WTC11 (cell line): ENCODE results near the gene KRTAP22-2. TPM values are rescaled to one million over a fixed set of nuclear protein-coding genes. Genes with fewer than 3 reads are reported as not detected.

ENCODE experiments used
- ATAC-seq: fragments of 200-7000 bp; cut with Tn5 transposase; 2 replicates; pipeline ENCODE4 v1.10.0; 2021; ENCODE audit warnings: mild to moderate bottlenecking, moderate library complexity
- CTCF ChIA-PET: fragments of 300-600 bp; sonication (Branson Sonifier 250); formaldehyde crosslinking; loops from one replicate; lab custom pipeline; 2021; ENCODE audit warnings: antibody characterized with exemption; lab: Charles Lee
- POLR2A ChIA-PET: fragments of 350-600 bp; sonication (Branson Sonifier 250); formaldehyde crosslinking; loops from one replicate; lab custom pipeline; 2021; ENCODE audit warnings: antibody characterized with exemption; lab: Charles Lee
- DNase-seq: peaks from one replicate; pipeline ENCODE4 v3.0.0; 2021; ENCODE audit warnings: low spot score
- H3K27ac Mint-ChIP-seq: 2 replicates; pipeline ENCODE4 v1.8.0; 2021; ENCODE audit warnings: mixed read lengths
- H3K27me3 Mint-ChIP-seq: 2 replicates; pipeline ENCODE4 v1.8.0; 2021; ENCODE audit warnings: low read depth, mild to moderate bottlenecking, moderate library complexity, mixed read lengths
- H3K36me3 Mint-ChIP-seq: 2 replicates; pipeline ENCODE4 v1.8.0; 2021; ENCODE audit warnings: mixed read lengths
- H3K4me1 Mint-ChIP-seq: 2 replicates; pipeline ENCODE4 v1.8.0; 2022; ENCODE audit warnings: mixed read lengths
- H3K4me3 Mint-ChIP-seq: 2 replicates; pipeline ENCODE4 v1.8.0; 2021; ENCODE audit warnings: mild to moderate bottlenecking, moderate library complexity, mixed read lengths
- H3K9me3 Mint-ChIP-seq: 2 replicates; pipeline ENCODE4 v1.8.0; 2021; ENCODE audit warnings: mixed read lengths
- AFF4 ChIP-seq: sonication (generic); formaldehyde crosslinking; IDR thresholded peaks from 2 replicates; pipeline ENCODE4 v1.8.1; 2023; ENCODE audit warnings: mild to moderate bottlenecking, missing genetic modification reagents, borderline replicate concordance
- ATF2 ChIP-seq: sonication (generic); formaldehyde crosslinking; IDR thresholded peaks from 2 replicates; pipeline ENCODE4 v1.8.1; 2022; ENCODE audit warnings: low read depth, missing genetic modification reagents, borderline replicate concordance
- ATF6 ChIP-seq: sonication (generic); formaldehyde crosslinking; IDR thresholded peaks from 2 replicates; pipeline ENCODE4 v1.8.1; 2023; ENCODE audit warnings: mild to moderate bottlenecking, missing genetic modification reagents
- ESRRA ChIP-seq: sonication (generic); formaldehyde crosslinking; IDR thresholded peaks from 2 replicates; pipeline ENCODE4 v1.8.1; 2022; ENCODE audit warnings: mild to moderate bottlenecking, missing genetic modification reagents, borderline replicate concordance
- FOXP1 ChIP-seq: sonication (generic); formaldehyde crosslinking; IDR thresholded peaks from 2 replicates; pipeline ENCODE4 v1.8.0; 2022; ENCODE audit warnings: missing genetic modification reagents, mild to moderate bottlenecking, moderate library complexity, borderline replicate concordance
- IRF1 ChIP-seq: sonication (generic); formaldehyde crosslinking; IDR thresholded peaks from 2 replicates; pipeline ENCODE4 v1.8.0; 2023; ENCODE audit warnings: missing genetic modification reagents
- JAZF1 ChIP-seq: fragments of 250-450 bp; sonication (Bioruptor Pico); IDR thresholded peaks from 2 replicates; pipeline ENCODE4 v1.9.0; 2021; ENCODE audit warnings: moderate library complexity, mild to moderate bottlenecking, inconsistent platforms
- MAX ChIP-seq: sonication (generic); formaldehyde crosslinking; IDR thresholded peaks from 2 replicates; pipeline ENCODE4 v1.8.0; 2022; ENCODE audit warnings: mild to moderate bottlenecking, missing genetic modification reagents
- PRDM15 ChIP-seq: sonication (generic); formaldehyde crosslinking; IDR thresholded peaks from 2 replicates; pipeline ENCODE4 v1.8.0; 2022; ENCODE audit warnings: missing genetic modification reagents
- RORB ChIP-seq: fragments of 250-450 bp; sonication (Bioruptor Pico); IDR thresholded peaks from 2 replicates; pipeline ENCODE4 v1.9.0; 2021; ENCODE audit warnings: mild to moderate bottlenecking
- SOX15 ChIP-seq: fragments of 250-450 bp; sonication (Bioruptor Pico); IDR thresholded peaks from 2 replicates; pipeline ENCODE4 v1.9.0; 2021; ENCODE audit warnings: mild to moderate bottlenecking
- STAT6 ChIP-seq: sonication (generic); formaldehyde crosslinking; conservative IDR thresholded peaks from 2 replicates; pipeline ENCODE4 v1.8.1; 2023; ENCODE audit warnings: mild to moderate bottlenecking, low read depth, missing genetic modification reagents, moderate library complexity
- TEAD1 ChIP-seq: sonication (generic); formaldehyde crosslinking; IDR thresholded peaks from 2 replicates; pipeline ENCODE4 v1.8.0; 2022; ENCODE audit warnings: mild to moderate bottlenecking, missing genetic modification reagents
- ZBTB43 ChIP-seq: sonication (generic); formaldehyde crosslinking; IDR thresholded peaks from 2 replicates; pipeline ENCODE4 v1.8.1; 2023; ENCODE audit warnings: mild to moderate bottlenecking, missing genetic modification reagents
- ZNF121 ChIP-seq: sonication (generic); formaldehyde crosslinking; IDR thresholded peaks from 2 replicates; pipeline ENCODE4 v1.8.0; 2023; ENCODE audit warnings: missing genetic modification reagents
- ZNF138 ChIP-seq: sonication (generic); formaldehyde crosslinking; conservative IDR thresholded peaks from 2 replicates; pipeline ENCODE4 v1.8.1; 2022; ENCODE audit warnings: mild to moderate bottlenecking, moderate library complexity, missing genetic modification reagents
- ZNF423 ChIP-seq: fragments of 250-450 bp; sonication (Bioruptor Pico); IDR thresholded peaks from 2 replicates; pipeline ENCODE4 v2.1.2; 2022; ENCODE audit warnings: mild to moderate bottlenecking, moderate library complexity
- total RNA-seq: library from RNA; stranded (reverse); gene quantifications from 3 replicates; pipeline ENCODE4 v1.2.3, GENCODE V29; 2021

The KRTAP22-2 gene
- total RNA-seq, 1 experiment from 2014 or later = not detected

GRCh38 chr21:30612132-30612531 lies 21.9 kb upstream of the KRTAP22-2 start:
- ChIA-PET POLR2A (no interaction called here), CTCF (no interaction called here)
- Mint-ChIP-seq H3K4me3 (no peak overlapping the region), H3K27ac (no peak overlapping the region), H3K36me3 (no peaks in the 10 kb centered on the region), H3K9me3 (peaks cover 23% of the 10 kb centered on the region), H3K27me3 (no peaks in the 10 kb centered on the region), H3K4me1 (no peaks in the 10 kb centered on the region)
- ATAC-seq (no peak), DNase-seq (no peak)
- TF ChIP-seq IRF1 (CRISPR knock-in tag) (no peak), ZBTB43 (CRISPR knock-in tag) (no peak), ATF2 (CRISPR knock-in tag) (no peak)

- Mint-ChIP-seq H3K4me1 (no peaks in the 10 kb centered on the region), H3K4me3 (no peak overlapping the region), H3K9me3 (peaks cover 8% of the 10 kb centered on the region), H3K27ac (no peak overlapping the region), H3K27me3 (no peaks in the 10 kb centered on the region), H3K36me3 (no peaks in the 10 kb centered on the region)
- peak; percentile 42 for DNase-seq
- ChIA-PET CTCF (interaction anchor here (0.9 to 1.7 kb wide), 2 partner anchors 9 to 234 kb away, joined by 3 to 6 read pairs; no protein-coding TSS in a partner anchor), POLR2A (no interaction called here)
- peak; percentile 100 for ATAC-seq
- no peak for TF ChIP-seq ESRRA (CRISPR knock-in tag)
- TF ChIP-seq MAX (CRISPR knock-in tag) = no peak
- no peak for TF ChIP-seq SOX15 (CRISPR knock-in tag)
- no peak for TF ChIP-seq PRDM15 (CRISPR knock-in tag)
- TF ChIP-seq FOXP1 (CRISPR knock-in tag) = no peak
- TF ChIP-seq TEAD1 = no peak
- no peak for TF ChIP-seq ZNF121 (CRISPR knock-in tag)
- TF ChIP-seq AFF4 (CRISPR knock-in tag) = no peak
- no peak for TF ChIP-seq JAZF1 (CRISPR knock-in tag)
- no peak for TF ChIP-seq RORB
- TF ChIP-seq ZNF423 (CRISPR knock-in tag) = no peak
- no peak for TF ChIP-seq ZNF138 (CRISPR knock-in tag)
- TF ChIP-seq STAT6 (CRISPR knock-in tag) = no peak
- no peak for TF ChIP-seq ATF6 (CRISPR knock-in tag)
Measured at GRCh38 chr21:30605968-30606367, 15.8 kb upstream of the KRTAP22-2 start.
